ENCODE data around the gene VWDE. TPM values are rescaled to one million over a fixed set of nuclear protein-coding genes. Genes with fewer than 3 reads are reported as not detected.
"Not testable (repeated sequence)": the region's sequence is repeated elsewhere in the genome, so short reads cannot be mapped to it uniquely, and the experiment has no call there.

Gene VWDE
- total RNA-seq (1 to 10 TPM in 1 of 2 donors, under 1 TPM in 1; 0.68 to 1.7 TPM), polyA plus RNA-seq (1 to 10 TPM in 1 of 2 donors, under 1 TPM in 1; 0.15 to 1.4 TPM)
- long read RNA-seq, donor 1, result 0 reads
- long read RNA-seq, donor 2, result 0 reads
- long read RNA-seq, donor 3, partial matches to known transcripts, result 0 of 1 reads
- long read RNA-seq, donor 3, other reads (novel, unspliced or antisense), result 0 of 1 reads
- long read RNA-seq, donor 4, result 0 reads
- long read RNA-seq, donor 5, result 0 reads

DNA sequence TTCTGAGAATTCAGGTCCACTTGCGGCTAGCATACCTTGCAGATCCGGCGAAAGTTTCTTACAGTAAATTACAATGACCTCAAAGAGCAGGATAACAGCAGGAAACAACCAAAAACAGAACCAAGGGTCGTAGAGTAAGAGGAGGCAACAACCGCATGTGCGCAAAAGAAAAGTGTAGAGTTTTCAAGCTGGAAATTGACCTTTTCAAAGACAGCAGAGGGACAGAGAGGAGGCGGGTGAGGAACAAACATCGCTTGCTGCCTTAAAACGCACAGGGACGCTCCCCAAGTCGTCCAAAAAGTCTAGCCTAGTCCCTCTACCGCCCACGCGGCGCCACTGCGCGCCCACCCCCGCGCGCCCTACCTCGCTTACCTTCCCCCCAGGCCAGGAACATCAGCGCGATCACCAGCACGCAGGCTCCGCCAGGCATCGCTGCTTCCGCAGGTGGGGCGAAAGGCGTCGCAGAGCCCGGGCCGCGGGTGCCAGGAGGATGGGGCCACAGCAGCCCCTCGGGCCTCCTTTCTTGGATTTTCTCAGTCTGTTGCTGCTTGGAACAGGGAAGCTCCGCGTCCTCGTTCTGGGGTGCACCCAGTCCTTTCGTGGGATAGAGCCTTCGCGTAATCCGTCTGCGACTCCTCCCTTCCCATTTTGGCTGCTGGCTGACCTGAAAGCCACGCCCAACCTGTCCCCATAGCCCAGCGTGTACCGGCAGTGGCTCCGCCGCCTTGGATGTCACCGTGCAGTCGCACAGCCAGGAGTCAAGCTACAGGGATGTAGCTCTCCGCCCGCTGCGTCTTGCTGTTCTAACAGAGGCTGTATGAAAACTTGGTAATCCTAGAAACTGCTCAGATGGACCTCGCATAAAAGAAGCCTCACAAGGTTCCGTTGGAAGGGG is at the start of gene VWDE:
Gene VWDE (minus strand): TSS at position 579 of the 895 bp plus-strand sequence. CDS start 149 bp downstream, at position 430.
- Histone ChIP-seq H3K27me3 (ENCODE audit: control insufficient read depth in 3 of 3, insufficient read depth in 3 of 3, low read length in 2 of 3) (peaks cover 0 to 9% (median 6%) of the 10 kb centered on the region in 3 donors), H3K27ac (ENCODE audit: low read depth in 1 of 2, low read length in 1 of 2) (no peak within 1 kb of the TSS), H3K9ac (ENCODE audit: insufficient read depth in 1 of 2, low read length in 2 of 2) (peak within 1 kb of the TSS in 1 of 2 donors; percentile 27), H3K4me1 (ENCODE audit: control insufficient read depth in 5 of 5, insufficient read depth in 5 of 5, low read length in 5 of 5) (peaks cover 0 to 8% (median 0%) of the 10 kb centered on the region in 5 donors), H3K9me3 (ENCODE audit: control insufficient read depth in 4 of 4, insufficient read depth in 3 of 4, low read length in 3 of 4) (peaks cover 0 to 2% (median 0%) of the 10 kb centered on the region in 4 donors), H3K36me3 (ENCODE audit: control insufficient read depth in 4 of 4, insufficient read depth in 4 of 4, low read length in 4 of 4) (no peaks in the 10 kb centered on the region), H3K4me3 (peak within 1 kb of the TSS; percentile 44)
- TF ChIP-seq, protein P1, sequence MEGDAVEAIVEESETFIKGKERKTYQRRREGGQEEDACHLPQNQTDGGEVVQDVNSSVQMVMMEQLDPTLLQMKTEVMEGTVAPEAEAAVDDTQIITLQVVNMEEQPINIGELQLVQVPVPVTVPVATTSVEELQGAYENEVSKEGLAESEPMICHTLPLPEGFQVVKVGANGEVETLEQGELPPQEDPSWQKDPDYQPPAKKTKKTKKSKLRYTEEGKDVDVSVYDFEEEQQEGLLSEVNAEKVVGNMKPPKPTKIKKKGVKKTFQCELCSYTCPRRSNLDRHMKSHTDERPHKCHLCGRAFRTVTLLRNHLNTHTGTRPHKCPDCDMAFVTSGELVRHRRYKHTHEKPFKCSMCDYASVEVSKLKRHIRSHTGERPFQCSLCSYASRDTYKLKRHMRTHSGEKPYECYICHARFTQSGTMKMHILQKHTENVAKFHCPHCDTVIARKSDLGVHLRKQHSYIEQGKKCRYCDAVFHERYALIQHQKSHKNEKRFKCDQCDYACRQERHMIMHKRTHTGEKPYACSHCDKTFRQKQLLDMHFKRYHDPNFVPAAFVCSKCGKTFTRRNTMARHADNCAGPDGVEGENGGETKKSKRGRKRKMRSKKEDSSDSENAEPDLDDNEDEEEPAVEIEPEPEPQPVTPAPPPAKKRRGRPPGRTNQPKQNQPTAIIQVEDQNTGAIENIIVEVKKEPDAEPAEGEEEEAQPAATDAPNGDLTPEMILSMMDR (IDR thresholded peaks at IDR 0.05; ENCODE audit: control extremely low read depth, extremely low read depth), result no peak
- WGBS, 2 donors, result 1% methylated on average over 54 of the region's 54 CpGs
- peak; percentile 40 to 55 (median 46) for DNase-seq
- ATAC-seq (ENCODE audit: insufficient read depth, low FRiP score), result peak; percentile 89

DNA sequence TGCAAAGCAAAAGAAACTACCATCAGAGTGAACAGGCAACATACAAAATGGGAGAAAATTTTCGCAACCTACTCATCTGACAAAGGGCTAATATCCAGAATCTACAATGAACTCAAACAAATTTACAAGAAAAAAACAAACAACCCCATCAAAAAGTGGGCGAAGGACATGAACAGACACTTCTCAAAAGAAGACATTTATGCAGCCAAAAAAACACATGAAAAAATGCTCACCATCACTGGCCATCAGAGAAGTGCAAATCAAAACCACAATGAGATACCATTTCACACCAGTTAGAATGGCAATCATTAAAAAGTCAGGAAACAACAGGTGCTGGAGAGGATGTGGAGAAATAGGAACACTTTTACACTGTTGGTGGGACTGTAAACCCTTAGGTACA is 49.5 kb upstream of the VWDE start:
- not testable (repeated sequence) for H3K27ac ChIP-seq (ENCODE audit: low read depth in 1 of 2, low read length in 1 of 2); H3K36me3 ChIP-seq (ENCODE audit: control insufficient read depth in 4 of 4, insufficient read depth in 4 of 4, low read length in 4 of 4); DNase-seq; H3K4me3 ChIP-seq; ATAC-seq (ENCODE audit: insufficient read depth, low FRiP score); H3K9me3 ChIP-seq (ENCODE audit: control insufficient read depth in 4 of 4, insufficient read depth in 3 of 4, low read length in 3 of 4); H3K4me1 ChIP-seq (ENCODE audit: control insufficient read depth in 5 of 5, insufficient read depth in 5 of 5, low read length in 5 of 5); H3K27me3 ChIP-seq (ENCODE audit: control insufficient read depth in 3 of 3, insufficient read depth in 3 of 3, low read length in 2 of 3); H3K9ac ChIP-seq (ENCODE audit: insufficient read depth in 1 of 2, low read length in 2 of 2)
- 91 to 100% methylated on average over 1 of the region's 2 CpGs for WGBS, 2 donors

DNA sequence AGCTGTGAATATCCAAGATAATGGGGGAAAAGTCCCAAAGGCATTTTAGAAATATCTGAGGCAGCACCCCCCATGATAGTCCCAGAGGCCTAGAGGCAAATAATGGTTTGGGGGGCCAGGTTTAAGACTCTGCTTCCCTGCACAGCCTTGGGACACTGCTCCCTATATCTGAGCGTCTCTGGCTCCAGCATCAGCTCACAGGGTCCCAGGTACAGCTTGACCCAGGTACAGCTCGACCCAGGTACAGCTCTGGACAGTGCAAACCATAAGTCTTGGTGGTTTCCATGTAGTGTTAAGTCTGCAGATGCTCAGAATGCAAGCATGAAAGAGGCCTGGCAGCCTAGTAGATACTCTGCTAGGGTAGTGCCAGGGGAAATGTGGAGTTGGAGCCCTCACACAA is 47.0 kb upstream of the VWDE start:
- TF ChIP-seq, protein P1 (IDR thresholded peaks at IDR 0.05; ENCODE audit: control extremely low read depth, extremely low read depth), result no peak
- Histone ChIP-seq H3K36me3 (ENCODE audit: control insufficient read depth in 4 of 4, insufficient read depth in 4 of 4, low read length in 4 of 4) (no peaks in the 10 kb centered on the region), H3K4me1 (ENCODE audit: control insufficient read depth in 5 of 5, insufficient read depth in 5 of 5, low read length in 5 of 5) (no peaks in the 10 kb centered on the region), H3K9ac (ENCODE audit: insufficient read depth in 1 of 2, low read length in 2 of 2) (no peak overlapping the region), H3K27me3 (ENCODE audit: control insufficient read depth in 3 of 3, insufficient read depth in 3 of 3, low read length in 2 of 3) (no peaks in the 10 kb centered on the region), H3K27ac (ENCODE audit: low read depth in 1 of 2, low read length in 1 of 2) (no peak overlapping the region), H3K9me3 (ENCODE audit: control insufficient read depth in 4 of 4, insufficient read depth in 3 of 4, low read length in 3 of 4) (peaks cover 0 to 2% (median 0%) of the 10 kb centered on the region in 4 donors), H3K4me3 (no peak overlapping the region)
- ATAC-seq (ENCODE audit: insufficient read depth, low FRiP score), result no peak
- 64 to 72% methylated on average over 2 of the region's 2 CpGs for WGBS, 2 donors
- DNase-seq, result no peak

DNA sequence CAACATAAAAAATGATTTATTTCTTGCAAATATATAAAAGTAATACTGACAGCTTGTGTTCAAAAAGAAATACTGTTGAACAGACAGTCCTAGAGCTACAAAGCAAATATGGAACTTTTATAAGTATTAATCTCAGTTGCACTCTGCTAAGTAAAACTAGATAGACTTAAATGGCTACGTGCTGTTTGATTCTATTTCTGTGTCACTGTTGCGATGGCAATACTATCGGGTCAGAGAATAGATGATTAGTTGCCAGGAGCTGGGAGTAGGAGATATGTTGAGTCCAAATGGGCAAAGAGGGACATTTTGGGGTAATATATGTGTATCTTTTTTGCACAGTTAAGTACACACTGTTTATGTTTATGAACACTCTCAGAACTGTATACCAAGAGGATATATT is 41.1 kb upstream of the VWDE start:
- ATAC-seq (ENCODE audit: insufficient read depth, low FRiP score) (no peak), DNase-seq (no peak)
- Histone ChIP-seq H3K4me3 (no peak overlapping the region), H3K27ac (ENCODE audit: low read depth in 1 of 2, low read length in 1 of 2) (no peak overlapping the region), H3K27me3 (ENCODE audit: control insufficient read depth in 3 of 3, insufficient read depth in 3 of 3, low read length in 2 of 3) (no peaks in the 10 kb centered on the region), H3K9me3 (ENCODE audit: control insufficient read depth in 4 of 4, insufficient read depth in 3 of 4, low read length in 3 of 4) (no peaks in the 10 kb centered on the region), H3K4me1 (ENCODE audit: control insufficient read depth in 5 of 5, insufficient read depth in 5 of 5, low read length in 5 of 5) (no peaks in the 10 kb centered on the region), H3K36me3 (ENCODE audit: control insufficient read depth in 4 of 4, insufficient read depth in 4 of 4, low read length in 4 of 4) (no peaks in the 10 kb centered on the region), H3K9ac (ENCODE audit: insufficient read depth in 1 of 2, low read length in 2 of 2) (no peak overlapping the region)
- TF ChIP-seq, protein P1 (IDR thresholded peaks at IDR 0.05; ENCODE audit: control extremely low read depth, extremely low read depth), result no peak
- 75 to 90% methylated on average over 3 of the region's 3 CpGs for WGBS, 2 donors
